ENCODE results near the gene COX7A1.

COX7A1 gene

DNA sequence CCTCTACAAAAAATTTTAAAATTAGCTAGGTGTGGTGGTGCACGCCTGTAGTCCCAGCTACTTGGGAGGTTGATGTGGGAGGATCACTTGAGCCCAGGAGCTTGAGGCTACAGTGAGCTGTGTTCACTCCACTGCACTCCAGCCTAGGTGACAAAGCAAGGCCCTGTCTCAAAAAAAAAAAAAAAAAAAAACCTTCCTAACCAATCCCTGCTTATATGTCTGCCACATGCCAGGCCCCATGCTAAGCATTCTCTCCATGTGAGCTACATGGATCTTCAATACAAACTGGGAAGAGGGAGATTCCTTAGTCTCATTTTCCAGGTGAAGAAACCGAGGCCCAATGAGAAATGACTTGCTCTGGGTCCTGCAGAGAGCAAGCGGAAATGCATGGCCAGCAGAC lies 43.6 kb downstream of the COX7A1 start:
- no peak for DNase-seq (ENCODE audit: extremely low spot score)
- ChIA-PET CTCF (interaction anchor here (0.8 to 1.5 kb wide), 2 partner anchors 19 to 61 kb away, joined by 3 read pairs; no protein-coding TSS in a partner anchor), POLR2A (no interaction called here)
- TF ChIP-seq, protein P1, sequence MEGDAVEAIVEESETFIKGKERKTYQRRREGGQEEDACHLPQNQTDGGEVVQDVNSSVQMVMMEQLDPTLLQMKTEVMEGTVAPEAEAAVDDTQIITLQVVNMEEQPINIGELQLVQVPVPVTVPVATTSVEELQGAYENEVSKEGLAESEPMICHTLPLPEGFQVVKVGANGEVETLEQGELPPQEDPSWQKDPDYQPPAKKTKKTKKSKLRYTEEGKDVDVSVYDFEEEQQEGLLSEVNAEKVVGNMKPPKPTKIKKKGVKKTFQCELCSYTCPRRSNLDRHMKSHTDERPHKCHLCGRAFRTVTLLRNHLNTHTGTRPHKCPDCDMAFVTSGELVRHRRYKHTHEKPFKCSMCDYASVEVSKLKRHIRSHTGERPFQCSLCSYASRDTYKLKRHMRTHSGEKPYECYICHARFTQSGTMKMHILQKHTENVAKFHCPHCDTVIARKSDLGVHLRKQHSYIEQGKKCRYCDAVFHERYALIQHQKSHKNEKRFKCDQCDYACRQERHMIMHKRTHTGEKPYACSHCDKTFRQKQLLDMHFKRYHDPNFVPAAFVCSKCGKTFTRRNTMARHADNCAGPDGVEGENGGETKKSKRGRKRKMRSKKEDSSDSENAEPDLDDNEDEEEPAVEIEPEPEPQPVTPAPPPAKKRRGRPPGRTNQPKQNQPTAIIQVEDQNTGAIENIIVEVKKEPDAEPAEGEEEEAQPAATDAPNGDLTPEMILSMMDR (IDR thresholded peaks at IDR 0.05; ENCODE audit: control extremely low read depth, extremely low read depth, low read depth, missing control alignments): no peak

DNA sequence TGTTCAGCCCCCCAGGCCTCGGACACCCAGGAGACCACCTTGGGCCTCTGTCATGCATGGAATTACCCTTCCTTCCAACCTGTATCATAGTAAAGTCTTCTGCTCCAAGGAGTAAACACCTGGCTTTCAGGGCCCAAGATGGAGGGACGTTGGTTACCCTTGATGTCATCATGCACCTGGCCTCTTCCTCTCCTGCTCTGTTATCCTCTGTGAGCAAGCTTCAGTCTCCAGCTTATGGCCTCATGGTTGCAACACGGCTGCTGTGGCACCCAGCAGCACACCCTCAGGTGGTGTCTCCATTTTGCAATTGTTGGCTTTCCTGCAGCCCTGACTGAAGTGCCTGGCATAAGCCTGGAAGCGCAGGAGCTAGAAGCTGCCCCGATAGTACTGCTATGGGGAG lies 45.3 kb downstream of the COX7A1 start:
- TF ChIP-seq, protein P1 (IDR thresholded peaks at IDR 0.05; ENCODE audit: control extremely low read depth, extremely low read depth, low read depth, missing control alignments): no peak
- CTCF ChIA-PET: interaction anchor here (0.8 to 1.7 kb wide), 3 partner anchors 8 to 46 kb away, joined by 3 to 4 read pairs (median 4); partner anchors contain the start of gene POLR2I
- no peak for DNase-seq (ENCODE audit: extremely low spot score)
- POLR2A ChIA-PET: no interaction called here

DNA sequence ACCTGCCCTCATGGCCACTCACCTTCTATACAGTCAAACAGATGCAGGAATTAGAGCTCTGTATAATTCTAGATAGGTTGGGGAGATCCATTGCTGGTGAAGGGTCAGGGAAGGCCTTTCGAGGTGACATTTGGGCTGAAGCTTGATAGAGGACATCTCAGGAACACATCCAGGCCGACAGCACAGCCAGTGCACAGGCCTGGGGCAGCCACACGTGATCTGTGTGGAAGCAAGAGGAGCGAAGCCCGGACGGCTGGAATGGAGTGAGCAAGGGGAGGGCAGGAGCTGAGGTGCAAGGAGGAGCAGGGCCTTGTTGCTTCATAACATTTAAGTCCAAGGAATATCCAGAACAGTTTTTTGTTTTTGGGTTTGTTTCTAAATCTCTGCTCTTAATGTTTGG lies 45.8 kb downstream of the COX7A1 start:
- TF ChIP-seq, protein P1 (IDR thresholded peaks at IDR 0.05; ENCODE audit: control extremely low read depth, extremely low read depth, low read depth, missing control alignments): no peak
- POLR2A ChIA-PET: no interaction called here
- CTCF ChIA-PET: interaction anchor here (0.8 to 1.7 kb wide), 3 partner anchors 8 to 45 kb away, joined by 3 to 4 read pairs (median 4); partner anchors contain the start of gene POLR2I
- DNase-seq (ENCODE audit: extremely low spot score): no peak

DNA sequence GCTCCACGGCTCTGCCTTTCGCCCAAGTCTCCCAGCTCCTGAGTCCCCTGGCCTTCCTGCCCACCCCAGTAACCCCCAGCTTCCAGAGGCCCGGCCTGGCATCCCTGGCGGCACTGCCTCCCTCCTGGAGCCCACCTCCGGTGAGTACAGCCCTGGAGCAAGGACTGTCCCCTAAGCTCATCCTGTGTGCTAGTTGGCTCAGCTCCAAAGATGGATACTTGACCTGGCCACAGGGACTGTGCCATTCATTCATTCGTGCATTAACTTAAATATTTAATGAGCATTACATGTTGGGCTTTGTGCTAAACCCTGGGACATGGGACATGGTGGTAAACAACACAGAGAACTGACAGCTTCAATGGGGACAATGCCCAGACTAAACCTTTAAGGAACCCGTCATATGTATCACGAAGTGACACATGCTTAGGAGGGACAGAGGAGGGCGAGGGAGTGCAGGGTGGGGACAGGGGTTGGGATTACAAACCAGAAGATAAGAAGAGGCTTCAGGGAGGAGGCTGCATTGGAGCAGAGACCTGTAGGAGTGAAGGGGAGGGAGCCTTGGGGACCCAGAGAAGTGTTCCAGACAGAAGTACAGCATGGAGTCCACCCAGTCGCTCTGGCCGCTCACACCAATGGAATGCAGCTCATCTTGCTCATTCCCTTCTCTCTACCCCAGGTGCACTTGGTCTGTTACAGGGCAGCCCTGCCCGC lies 48.2 kb downstream of the COX7A1 start:
- ChIA-PET CTCF (interaction anchor here (1.1 to 1.3 kb wide), 4 partner anchors 16 to 43 kb away, joined by 3 to 4 read pairs (median 3); no protein-coding TSS in a partner anchor), POLR2A (no interaction called here)
- TF ChIP-seq, protein P1 (IDR thresholded peaks at IDR 0.05; ENCODE audit: control extremely low read depth, extremely low read depth, low read depth, missing control alignments): no peak
- DNase-seq (ENCODE audit: extremely low spot score): no peak

DNA sequence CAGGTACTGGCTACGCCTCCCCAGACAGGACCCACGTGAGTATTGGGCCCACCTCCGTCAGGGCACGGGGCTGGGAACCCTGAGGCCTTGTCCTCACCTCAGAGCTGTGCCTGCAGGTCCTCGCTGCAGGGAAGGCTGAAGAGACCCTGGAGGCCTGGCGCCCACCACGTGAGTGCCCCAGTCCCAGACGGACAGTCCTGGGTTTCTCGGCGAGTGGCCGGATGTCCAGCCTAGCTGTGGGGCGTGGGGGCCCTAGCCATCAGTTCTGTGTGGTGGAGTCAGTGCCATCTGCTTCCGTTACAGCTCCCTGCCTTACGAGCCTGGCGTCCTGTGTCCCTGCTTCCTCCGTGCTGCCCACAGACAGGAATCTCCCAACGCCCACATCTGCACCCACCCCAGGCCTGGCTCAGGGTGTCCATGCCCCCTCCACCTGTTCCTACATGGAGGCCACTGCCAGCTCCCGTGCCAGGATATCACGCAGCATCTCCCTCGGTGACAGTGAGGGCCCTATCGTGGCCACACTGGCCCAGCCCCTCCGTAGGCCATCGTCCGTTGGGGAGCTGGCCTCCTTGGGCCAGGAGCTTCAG lies 49.1 kb downstream of the COX7A1 start:
- ChIA-PET POLR2A (no interaction called here), CTCF (interaction anchor here (1.2 to 1.3 kb wide), 5 partner anchors 12 to 42 kb away, joined by 3 to 4 read pairs (median 3); no protein-coding TSS in a partner anchor)
- DNase-seq (ENCODE audit: extremely low spot score): no peak
- TF ChIP-seq, protein P1 (IDR thresholded peaks at IDR 0.05; ENCODE audit: control extremely low read depth, extremely low read depth, low read depth, missing control alignments): no peak

DNA sequence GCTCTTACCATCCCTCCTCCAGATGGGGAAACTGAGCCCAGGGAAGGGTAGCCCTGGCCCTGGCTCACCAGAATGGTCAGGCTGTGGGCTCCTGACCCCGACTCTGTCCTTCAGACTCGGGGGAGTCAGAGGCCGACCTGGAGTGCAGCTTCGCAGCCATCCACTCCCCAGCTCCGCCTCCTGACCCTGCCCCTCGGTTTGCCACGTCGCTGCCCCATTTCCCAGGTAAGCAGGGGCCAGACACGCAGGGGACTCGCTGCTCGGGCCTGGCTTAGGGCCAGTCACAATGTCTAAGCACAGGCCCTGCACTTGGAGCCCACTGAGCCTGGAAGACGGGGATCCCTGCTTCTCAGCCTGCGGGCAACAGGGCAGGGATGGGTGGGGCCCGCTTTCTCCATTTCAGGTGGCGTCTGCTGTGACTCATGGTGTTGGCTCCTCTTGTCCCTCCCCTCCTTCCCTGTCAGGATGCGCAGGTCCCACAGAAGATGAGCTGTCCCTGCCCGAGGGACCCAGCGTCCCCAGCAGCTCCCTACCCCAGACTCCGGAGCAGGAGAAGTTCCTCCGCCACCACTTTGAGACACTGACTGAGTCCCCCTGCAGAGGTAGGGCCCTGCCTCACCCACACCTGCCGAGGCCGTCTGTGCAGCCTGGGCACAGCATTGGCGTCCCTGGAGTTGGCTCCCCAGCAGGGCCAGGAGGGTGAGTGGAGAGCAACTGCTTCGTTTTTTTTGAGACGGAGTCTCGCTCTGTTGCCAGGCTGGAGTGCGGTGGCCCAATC lies 50.5 kb downstream of the COX7A1 start:
- POLR2A ChIA-PET: no interaction called here
- TF ChIP-seq, protein P1 (IDR thresholded peaks at IDR 0.05; ENCODE audit: control extremely low read depth, extremely low read depth, low read depth, missing control alignments): no peak
- no peak for DNase-seq (ENCODE audit: extremely low spot score)
- CTCF ChIA-PET: interaction anchor here (0.9 to 2.4 kb wide), 4 partner anchors 17 to 67 kb away, joined by 3 to 7 read pairs (median 4); no protein-coding TSS in a partner anchor
